GM23338 (cell line): ENCODE measurements around the gene ALOX5AP. TPM values are rescaled to one million over a fixed set of nuclear protein-coding genes. Genes with fewer than 3 reads are reported as not detected.

Experiments used
- ATAC-seq: fragments of 200-7000 bp; cut with Tn5 transposase; 3 replicates; pipeline ENCODE4 v1.9.1; 2020
- DNase-seq: peaks from one replicate; pipeline ENCODE4 v3.0.0-alpha.2; 2015; ENCODE audit warnings: low spot score
- H2AFZ ChIP-seq: fragments of 200-600 bp; sonication (generic); 2 replicates; pipeline ENCODE4 v1.8.0; 2016; ENCODE audit warnings: antibody characterized with exemption, mild to moderate bottlenecking, moderate library complexity
- H3F3A ChIP-seq: fragments of 200-600 bp; sonication (generic); replicated peaks from 2 replicates; pipeline ENCODE4 v1.8.0; 2017; ENCODE audit warnings: antibody characterized with exemption, mixed run types, low read depth
- H3K27ac ChIP-seq: fragments of 200-600 bp; sonication (generic); 2 replicates; pipeline ENCODE4 v1.6.1; 2016; ENCODE audit warnings: low read depth
- H3K27me3 ChIP-seq: fragments of 200-600 bp; sonication (generic); 2 replicates; pipeline ENCODE4 v1.8.0; 2016; ENCODE audit warnings: mild to moderate bottlenecking, mixed run types, moderate library complexity; ENCODE audit not compliant: insufficient read depth
- H3K36me3 ChIP-seq: fragments of 200-600 bp; sonication (generic); 2 replicates; pipeline ENCODE4 v1.8.0; 2016; ENCODE audit warnings: mild to moderate bottlenecking; ENCODE audit not compliant: insufficient read depth
- H3K4me1 ChIP-seq: fragments of 200-600 bp; sonication (generic); 2 replicates; pipeline ENCODE4 v1.8.0; 2016; ENCODE audit warnings: mild to moderate bottlenecking, moderate library complexity; ENCODE audit not compliant: insufficient read depth
- H3K4me2 ChIP-seq: fragments of 200-600 bp; sonication (generic); 2 replicates; pipeline ENCODE4 v1.7.1; 2017; ENCODE audit warnings: mixed run types
- H3K4me3 ChIP-seq: fragments of 200-600 bp; sonication (generic); 2 replicates; pipeline ENCODE4 v1.6.1; 2016; ENCODE audit warnings: mixed run types
- H3K79me2 ChIP-seq: fragments of 200-600 bp; sonication (generic); replicated peaks from 2 replicates; pipeline ENCODE4 v1.8.0; 2017; ENCODE audit warnings: mild to moderate bottlenecking; ENCODE audit not compliant: insufficient read depth
- H3K9me2 ChIP-seq: fragments of 200-600 bp; sonication (generic); 2 replicates; pipeline ENCODE4 v1.8.0; 2017; ENCODE audit not compliant: insufficient read depth
- H4K20me1 ChIP-seq: fragments of 200-600 bp; sonication (generic); replicated peaks from 2 replicates; pipeline ENCODE4 v1.8.0; 2017; ENCODE audit warnings: mild to moderate bottlenecking; ENCODE audit not compliant: insufficient read depth
- H3K27ac Mint-ChIP-seq: 2 replicates; pipeline ENCODE4 v1.8.0; 2020; ENCODE audit warnings: inconsistent platforms, mild to moderate bottlenecking, moderate library complexity, mixed read lengths
- H3K27me3 Mint-ChIP-seq: 3 replicates; pipeline ENCODE4 v1.8.0; 2022; ENCODE audit warnings: low read depth, mild to moderate bottlenecking, moderate library complexity, mixed read lengths, inconsistent platforms; ENCODE audit not compliant: insufficient read depth, poor library complexity
- H3K36me3 Mint-ChIP-seq: 3 replicates; pipeline ENCODE4 v1.8.0; 2021; ENCODE audit warnings: low read depth, mild to moderate bottlenecking, inconsistent platforms, moderate library complexity, mixed read lengths
- H3K4me1 Mint-ChIP-seq: 3 replicates; pipeline ENCODE4 v1.8.0; 2020; ENCODE audit warnings: mild to moderate bottlenecking, inconsistent platforms, mixed read lengths
- H3K4me3 Mint-ChIP-seq: 3 replicates; pipeline ENCODE4 v1.8.0; 2021; ENCODE audit warnings: moderate library complexity, mild to moderate bottlenecking, inconsistent platforms, mixed read lengths
- H3K9me3 Mint-ChIP-seq: 3 replicates; pipeline ENCODE4 v1.8.0; 2020; ENCODE audit warnings: moderate library complexity, mild to moderate bottlenecking, inconsistent platforms, mixed read lengths
- CREB1 ChIP-seq: fragments of 250-450 bp; sonication (Bioruptor Pico); IDR thresholded peaks from 2 replicates; pipeline ENCODE4 v1.5.0; 2020; ENCODE audit warnings: low read depth, mild to moderate bottlenecking, moderate library complexity
- CTCF ChIP-seq, 2 experiments: fragments of 200-600 bp in 1 of 2; sonication (generic) in 1 of 2; conservative IDR thresholded peaks; 2 replicates each; pipeline versions ENCODE4 v1.5.1 to v1.6.1; 2016 to 2017; ENCODE audit warnings: antibody characterized with exemption in 2 of 2, low read depth in 2 of 2, mild to moderate bottlenecking in 2 of 2, moderate library complexity in 1 of 2
- ETS1 ChIP-seq: IDR thresholded peaks from 2 replicates; pipeline ENCODE4 v1.6.1; 2016; ENCODE audit warnings: antibody characterized with exemption
- EZH2 ChIP-seq: fragments of 200-600 bp; sonication (generic); IDR thresholded peaks from one replicate; pipeline ENCODE4 v1.8.0; 2017; ENCODE audit warnings: antibody characterized with exemption, mild to moderate bottlenecking, low read depth; ENCODE audit not compliant: unreplicated experiment
- EZH2phosphoT487 ChIP-seq: fragments of 200-600 bp; sonication (generic); IDR thresholded peaks from one replicate; pipeline ENCODE4 v1.8.1; 2018; ENCODE audit warnings: antibody characterized with exemption; ENCODE audit not compliant: unreplicated experiment
- JUNB ChIP-seq: IDR thresholded peaks from one replicate; pipeline ENCODE4 v1.6.1; 2016; ENCODE audit warnings: antibody characterized with exemption; ENCODE audit not compliant: unreplicated experiment
- NANOG ChIP-seq: IDR thresholded peaks from 2 replicates; pipeline ENCODE4 v1.6.1; 2016; ENCODE audit warnings: antibody characterized with exemption, borderline replicate concordance
- POLR2AphosphoS5 ChIP-seq: IDR thresholded peaks from 2 replicates; pipeline ENCODE4 v1.6.1; 2016; ENCODE audit warnings: antibody characterized with exemption, low read depth
- STAT1 ChIP-seq: IDR thresholded peaks from one replicate; pipeline ENCODE4 v1.6.1; 2016; ENCODE audit warnings: antibody characterized with exemption; ENCODE audit not compliant: unreplicated experiment
- ZNF114 ChIP-seq: fragments of 250-450 bp; sonication (Bioruptor Pico); IDR thresholded peaks from 2 replicates; pipeline ENCODE4 v1.5.0; 2020; ENCODE audit warnings: mild to moderate bottlenecking, moderate library complexity
- ZNF331 ChIP-seq: fragments of 250-450 bp; sonication (Bioruptor Pico); IDR thresholded peaks from 2 replicates; pipeline ENCODE4 v1.5.0; 2020; ENCODE audit warnings: low read depth, mild to moderate bottlenecking, moderate library complexity
- ZNF462 ChIP-seq: fragments of 250-450 bp; sonication (Bioruptor Pico); IDR thresholded peaks from 2 replicates; pipeline ENCODE4 v1.5.0; 2020; ENCODE audit warnings: mild to moderate bottlenecking, moderate library complexity
- polyA plus RNA-seq: library from polyadenylated mRNA; unstranded; fragments of >200 nt; fragmentation: Nextera tagmentation; extraction: Ambion mirVana; gene quantifications from 2 replicates; pipeline ENCODE4 v1.2.1, GENCODE V29; 2016
- total RNA-seq: library from RNA; depleted of rRNA; stranded (reverse); fragments of >200 nt; shearing (Covaris generic); gene quantifications from 2 replicates; pipeline ENCODE4 v1.2.3, GENCODE V29; 2014

ALOX5AP gene
- total and polyA plus RNA-seq, 2 experiments from 2014 or later: 0.23 TPM; not detected in 1

GRCh38 chr13:30797847-30798535 lies 62.6 kb downstream of the ALOX5AP start:
- Histone ChIP-seq H3K4me1 (no peaks in the 10 kb centered on the region; the same call in 1 of the 2 replicates), H3K27ac (no peak overlapping the region), H3K9me2 (no peaks in the 10 kb centered on the region), H3K36me3 (no peaks in the 10 kb centered on the region), H3K4me3 (no peak overlapping the region), H3K79me2 (no peaks in the 10 kb centered on the region), H3K27me3 (no peaks in the 10 kb centered on the region), H3K4me2 (no peak overlapping the region), H4K20me1 (no peaks in the 10 kb centered on the region), H3F3A (no peaks in the 10 kb centered on the region), H2AFZ (peak overlapping the region; percentile 23; the same call in 1 of the 2 replicates)
- no peaks in the 10 kb centered on the region for H3K9me3 Mint-ChIP-seq
- no peak for DNase-seq
- no peak overlapping the region for H3K4me3 Mint-ChIP-seq
- no peak overlapping the region for H3K27ac Mint-ChIP-seq
- H3K27me3 Mint-ChIP-seq: peaks cover 6% of the 10 kb centered on the region
- no peaks in the 10 kb centered on the region for H3K36me3 Mint-ChIP-seq
- TF ChIP-seq CREB1 (no peak), ZNF462 (no peak), EZH2 (no peak), ZNF114 (no peak), STAT1 (no peak), NANOG (no peak), POLR2AphosphoS5 (no peak), ZNF331 (no peak), JUNB (no peak), CTCF (conservative IDR thresholded peaks at IDR 0.05; ENCODE audit: low read depth in 2 of 2) (no peak), EZH2phosphoT487 (no peak), ETS1 (no peak)
- no peak for ATAC-seq
- peaks cover 16% of the 10 kb centered on the region for H3K4me1 Mint-ChIP-seq
